Measurements from ENCODE around the gene CHEK1.

DNA sequence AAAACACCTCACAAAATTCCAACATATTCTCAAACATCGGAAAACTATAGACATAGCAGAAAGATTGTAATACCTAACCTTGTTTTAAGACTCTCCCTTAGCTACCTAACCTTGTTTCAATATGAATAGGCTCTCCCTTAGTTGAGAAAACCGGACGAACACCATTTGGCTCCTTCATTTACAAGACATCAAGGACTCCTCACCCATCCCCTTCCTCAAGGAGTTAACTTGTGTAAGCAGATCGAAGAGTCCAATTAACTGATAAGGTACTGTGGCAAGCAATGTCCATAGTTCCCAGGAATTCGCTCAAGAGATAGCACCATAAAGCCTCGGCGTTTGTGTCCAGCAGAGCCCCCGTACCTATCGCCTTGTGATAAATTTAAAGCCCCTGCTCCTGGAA lies 60.3 kb downstream of the CHEK1 start:
- no peak for TF ChIP-seq POLR2A (IDR thresholded peaks at IDR 0.05; ENCODE audit: low read length)
- TF ChIP-seq GATA1 (IDR thresholded peaks at IDR 0.05; ENCODE audit: low read depth, low read length), result no peak

Data from erythroblast (primary cell).